ENCODE data around the gene SPRING1. TPM values are rescaled to one million over a fixed set of nuclear protein-coding genes. Genes with fewer than 3 reads are reported as not detected.
A peak's percentile ranks its signal among the peaks of the same experiment; 100 is the strongest.

The SPRING1 gene
- total and polyA plus RNA-seq, 2 of the 13 experiments (the other 11 are each of a cell fraction or from before 2014, with no cell fraction given): 20.0 to 51.8 TPM

DNA sequence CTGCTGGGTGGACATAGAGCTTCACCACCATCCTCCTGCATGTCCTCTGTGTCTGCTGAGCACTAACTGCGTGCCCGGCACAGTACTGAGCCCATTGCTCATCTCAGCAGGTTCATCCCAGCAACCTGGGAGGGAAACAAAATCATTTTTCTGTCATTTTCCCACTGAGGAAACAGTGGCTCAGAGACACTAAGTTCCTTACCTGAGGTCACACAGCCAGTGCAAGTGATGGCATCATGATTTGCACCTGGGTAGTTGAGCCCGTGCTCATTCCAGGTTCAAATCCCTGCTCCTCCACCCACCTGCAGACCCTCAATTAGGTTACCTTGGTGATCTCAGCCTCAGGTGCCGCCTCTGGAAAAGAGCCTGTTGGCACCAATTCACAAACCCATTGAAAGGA lies 23.6 kb upstream of the SPRING1 start:
- FAIRE-seq: no peak
- Histone ChIP-seq H3K27ac (ENCODE audit: extremely low read length, insufficient read depth, low read length) (no peak overlapping the region), H3K4me1 (ENCODE audit: insufficient read depth, low read length) (no peaks in the 10 kb centered on the region), H3K36me3 (replicated peaks in 1 of 2; ENCODE audit: control insufficient read depth in 1 of 2, insufficient read depth in 2 of 2, low read length in 2 of 2) (0 out of 5 replicates have a peak, but pooled peaks cover 0 to 1% of the 10 kb centered on the region in 2 experiments), H3K79me2 (ENCODE audit: insufficient read depth, low read length) (no peaks in the 10 kb centered on the region), H3K9me3 (ENCODE audit: low read length) (no peaks in the 10 kb centered on the region), H2AFZ (ENCODE audit: low read length) (no peak overlapping the region), H3K9ac (ENCODE audit: insufficient read depth, low read depth, low read length) (no peak overlapping the region), H3K4me3 (replicated peaks in 1 of 3; ENCODE audit: insufficient read depth in 1 of 3, low read depth in 2 of 3, low read length in 3 of 3) (no peak overlapping the region), H3K4me2 (ENCODE audit: low read depth, low read length) (no peak overlapping the region), H3K27me3 (ENCODE audit: control insufficient read depth in 1 of 2, insufficient read depth in 2 of 2, low read length in 2 of 2) (no peaks in the 10 kb centered on the region), H4K20me1 (ENCODE audit: insufficient read depth, low read length) (no peaks in the 10 kb centered on the region)
- intact Hi-C loops (cut with micrococcal nuclease; ENCODE audit: unreplicated experiment): no loop called here
- no peak for ATAC-seq
- ChIA-PET POLR2A (no interaction called here), CTCF (ENCODE audit: low intra/inter-chr PET ratio, low total read pairs) (no interaction called here)
- in situ Hi-C loops (cut with HindIII; ENCODE audit: extremely low pct_ligation_motif_present, low pct_unique_long_range_greater_than_20kb): no loop called here
- BruUV-seq (replicated peaks): no TSS peak
- WGBS (ENCODE audit: low lambda C conversion rate): 93% methylated on average over 4 of the region's 4 CpGs
- DNase-seq (ENCODE audit: low spot score): no peak
- no peak for TF ChIP-seq ZNF569 (CRISPR knock-in tag; IDR thresholded peaks at IDR 0.05; ENCODE audit: borderline replicate concordance)
- no peak for TF ChIP-seq PAWR (CRISPR knock-in tag; IDR thresholded peaks at IDR 0.05; ENCODE audit: borderline replicate concordance)
- TF ChIP-seq ZNF768 (CRISPR knock-in tag; IDR thresholded peaks at IDR 0.05): peak; percentile 73

DNA sequence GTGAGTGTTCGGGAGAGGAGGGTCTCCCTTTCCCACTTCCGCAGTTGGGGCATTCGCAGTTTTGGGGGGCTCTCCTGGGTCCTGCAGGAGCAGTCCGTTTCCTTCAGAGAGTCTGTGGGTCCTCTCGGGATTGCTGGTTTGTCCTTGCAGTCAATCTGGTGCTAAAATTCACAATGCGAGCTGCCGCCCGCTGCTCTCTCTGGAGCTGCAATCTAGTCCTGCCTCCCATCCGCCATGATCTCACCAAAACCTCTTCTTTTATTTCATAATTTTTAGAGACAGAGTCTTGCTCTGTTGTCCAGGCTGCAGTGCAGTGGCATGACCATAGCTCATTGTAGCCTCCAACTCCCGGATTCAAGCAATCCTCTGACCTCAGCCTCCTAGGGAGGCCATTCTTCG lies 22.8 kb upstream of the SPRING1 start:
- H3K4me3 ChIP-seq (replicated peaks in 1 of 3; ENCODE audit: insufficient read depth in 1 of 3, low read depth in 2 of 3, low read length in 3 of 3): no peak overlapping the region
- CTCF ChIA-PET (ENCODE audit: low intra/inter-chr PET ratio, low total read pairs): no interaction called here
- H4K20me1 ChIP-seq (ENCODE audit: insufficient read depth, low read length): no peaks in the 10 kb centered on the region
- POLR2A ChIA-PET: no interaction called here
- TF ChIP-seq NR2C2 (CRISPR knock-in tag; IDR thresholded peaks at IDR 0.05; ENCODE audit: borderline replicate concordance) (no peak), KLF6 (CRISPR knock-in tag; IDR thresholded peaks at IDR 0.05) (no peak), REPIN1 (CRISPR knock-in tag; IDR thresholded peaks at IDR 0.05; ENCODE audit: borderline replicate concordance, low read depth) (no peak), TGIF2 (CRISPR knock-in tag; IDR thresholded peaks at IDR 0.05) (no peak)
- no peak overlapping the region for H2AFZ ChIP-seq (ENCODE audit: low read length)
- no peaks in the 10 kb centered on the region for H3K79me2 ChIP-seq (ENCODE audit: insufficient read depth, low read length)
- 0 out of 5 replicates have a peak, but pooled peaks cover 0 to 1% of the 10 kb centered on the region in 2 experiments for H3K36me3 ChIP-seq (replicated peaks in 1 of 2; ENCODE audit: control insufficient read depth in 1 of 2, insufficient read depth in 2 of 2, low read length in 2 of 2)
- no TSS peak for BruUV-seq (replicated peaks)
- no peaks in the 10 kb centered on the region for H3K9me3 ChIP-seq (ENCODE audit: low read length)
- no peak overlapping the region for H3K27ac ChIP-seq (ENCODE audit: extremely low read length, insufficient read depth, low read length)
- H3K4me1 ChIP-seq (ENCODE audit: insufficient read depth, low read length): no peaks in the 10 kb centered on the region
- FAIRE-seq: no peak
- intact Hi-C loops (cut with micrococcal nuclease; ENCODE audit: unreplicated experiment): no loop called here
- 99% methylated on average over 11 of the region's 11 CpGs for WGBS (ENCODE audit: low lambda C conversion rate)
- no peaks in the 10 kb centered on the region for H3K27me3 ChIP-seq (ENCODE audit: control insufficient read depth in 1 of 2, insufficient read depth in 2 of 2, low read length in 2 of 2)
- DNase-seq (ENCODE audit: low spot score): no peak
- H3K4me2 ChIP-seq (ENCODE audit: low read depth, low read length): no peak overlapping the region
- H3K9ac ChIP-seq (ENCODE audit: insufficient read depth, low read depth, low read length): no peak overlapping the region
- in situ Hi-C loops (cut with HindIII; ENCODE audit: extremely low pct_ligation_motif_present, low pct_unique_long_range_greater_than_20kb): no loop called here
- ATAC-seq: no peak

Data from HepG2 (cell line).